Osteoblast (primary cell): ENCODE data around the gene TCAIM. TPM values are rescaled to one million over a fixed set of nuclear protein-coding genes. Genes with fewer than 3 reads are reported as not detected.

Source experiments
- DNase-seq: peaks from one replicate; pipeline ENCODE4 v3.0.0; 2011; ENCODE audit warnings: low spot score, mixed read lengths; ENCODE audit not compliant: insufficient read length; ENCODE audit errors: missing footprints
- H2AFZ ChIP-seq: 2 replicates; pipeline ENCODE4 v1.6.0; 2011; ENCODE audit warnings: mild to moderate bottlenecking, low read length
- H3K27ac ChIP-seq: 2 replicates; pipeline ENCODE4 v1.5.1; 2011; ENCODE audit warnings: mild to moderate bottlenecking, low read depth, low read length, moderate library complexity
- H3K27me3 ChIP-seq: 2 replicates; pipeline ENCODE4 v1.6.0; 2012; ENCODE audit warnings: mild to moderate bottlenecking, control low read depth, inconsistent platforms, low read length, moderate library complexity; ENCODE audit not compliant: insufficient read depth
- H3K36me3 ChIP-seq: 2 replicates; pipeline ENCODE4 v1.5.1; 2011; ENCODE audit warnings: mild to moderate bottlenecking, low read length, control low read depth, moderate library complexity; ENCODE audit not compliant: insufficient read depth
- H3K4me1 ChIP-seq: 2 replicates; pipeline ENCODE4 v1.5.1; 2011; ENCODE audit warnings: mild to moderate bottlenecking, low read length, control low read depth, moderate library complexity; ENCODE audit not compliant: insufficient read depth
- H3K4me2 ChIP-seq: 2 replicates; pipeline ENCODE4 v1.6.0; 2011; ENCODE audit warnings: mild to moderate bottlenecking, low read length; ENCODE audit not compliant: insufficient read depth
- H3K4me3 ChIP-seq: fragments of 200-600 bp; sonication (generic); 3 replicates; pipeline ENCODE4 v1.5.1; 2012; ENCODE audit warnings: mild to moderate bottlenecking, low read length, inconsistent platforms; ENCODE audit not compliant: insufficient read depth
- H3K79me2 ChIP-seq: 2 replicates; pipeline ENCODE4 v1.6.0; 2012; ENCODE audit warnings: mild to moderate bottlenecking, low read length, control low read depth, inconsistent platforms; ENCODE audit not compliant: insufficient read depth
- H3K9me3 ChIP-seq: 2 replicates; pipeline ENCODE4 v1.5.1; 2011; ENCODE audit warnings: low read depth, low read length, control low read depth
- H4K20me1 ChIP-seq: 2 replicates; pipeline ENCODE4 v1.6.0; 2012; ENCODE audit warnings: mild to moderate bottlenecking, low read length, control low read depth; ENCODE audit not compliant: insufficient read depth
- total RNA-seq: library from RNA; depleted of rRNA; stranded (reverse); fragments of >200 nt; gene quantifications from 2 replicates; pipeline ENCODE4 v1.2.3, GENCODE V29; 2012
- TF ChIP-seq, protein P1 (sequence below): IDR thresholded peaks from 2 replicates; pipeline ENCODE4 v1.5.1; 2011; ENCODE audit warnings: mild to moderate bottlenecking, low read depth, low read length, moderate library complexity; ENCODE audit errors: extremely low read depth

The TCAIM gene
- total RNA-seq, 1 donor = 33.7 TPM

DNA sequence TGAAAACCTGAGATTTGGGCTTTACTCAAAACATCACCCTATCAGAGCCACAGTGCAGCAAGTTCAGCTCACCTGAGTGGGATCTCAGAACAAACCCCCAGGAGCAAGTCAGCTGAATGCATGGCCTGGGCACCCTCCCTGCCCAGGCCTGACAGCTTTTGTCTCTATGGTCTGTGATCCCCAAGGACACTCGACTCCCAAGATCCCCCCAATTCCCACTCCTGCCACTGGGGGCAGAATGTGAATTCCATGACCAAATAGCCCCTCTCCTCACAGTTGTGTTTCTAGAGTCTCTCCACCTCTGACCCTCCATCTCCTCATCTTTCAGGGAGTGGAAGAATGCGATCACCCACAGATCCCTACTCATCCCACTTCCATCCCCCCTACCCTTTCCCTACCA, 80.0 kb downstream of the TCAIM start:
- no peaks in the 10 kb centered on the region for H3K79me2 ChIP-seq
- no peaks in the 10 kb centered on the region for H3K4me1 ChIP-seq
- H3K9me3 ChIP-seq = no peaks in the 10 kb centered on the region
- H3K4me2 ChIP-seq = no peak overlapping the region
- H3K4me3 ChIP-seq = no peak overlapping the region
- H3K27me3 ChIP-seq = peaks cover 4% of the 10 kb centered on the region
- TF ChIP-seq, protein P1, sequence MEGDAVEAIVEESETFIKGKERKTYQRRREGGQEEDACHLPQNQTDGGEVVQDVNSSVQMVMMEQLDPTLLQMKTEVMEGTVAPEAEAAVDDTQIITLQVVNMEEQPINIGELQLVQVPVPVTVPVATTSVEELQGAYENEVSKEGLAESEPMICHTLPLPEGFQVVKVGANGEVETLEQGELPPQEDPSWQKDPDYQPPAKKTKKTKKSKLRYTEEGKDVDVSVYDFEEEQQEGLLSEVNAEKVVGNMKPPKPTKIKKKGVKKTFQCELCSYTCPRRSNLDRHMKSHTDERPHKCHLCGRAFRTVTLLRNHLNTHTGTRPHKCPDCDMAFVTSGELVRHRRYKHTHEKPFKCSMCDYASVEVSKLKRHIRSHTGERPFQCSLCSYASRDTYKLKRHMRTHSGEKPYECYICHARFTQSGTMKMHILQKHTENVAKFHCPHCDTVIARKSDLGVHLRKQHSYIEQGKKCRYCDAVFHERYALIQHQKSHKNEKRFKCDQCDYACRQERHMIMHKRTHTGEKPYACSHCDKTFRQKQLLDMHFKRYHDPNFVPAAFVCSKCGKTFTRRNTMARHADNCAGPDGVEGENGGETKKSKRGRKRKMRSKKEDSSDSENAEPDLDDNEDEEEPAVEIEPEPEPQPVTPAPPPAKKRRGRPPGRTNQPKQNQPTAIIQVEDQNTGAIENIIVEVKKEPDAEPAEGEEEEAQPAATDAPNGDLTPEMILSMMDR = peak; percentile 37
- DNase-seq = no peak
- H2AFZ ChIP-seq = no peak overlapping the region
- no peaks in the 10 kb centered on the region for H4K20me1 ChIP-seq
- H3K27ac ChIP-seq = no peak overlapping the region
- H3K36me3 ChIP-seq = no peaks in the 10 kb centered on the region

DNA sequence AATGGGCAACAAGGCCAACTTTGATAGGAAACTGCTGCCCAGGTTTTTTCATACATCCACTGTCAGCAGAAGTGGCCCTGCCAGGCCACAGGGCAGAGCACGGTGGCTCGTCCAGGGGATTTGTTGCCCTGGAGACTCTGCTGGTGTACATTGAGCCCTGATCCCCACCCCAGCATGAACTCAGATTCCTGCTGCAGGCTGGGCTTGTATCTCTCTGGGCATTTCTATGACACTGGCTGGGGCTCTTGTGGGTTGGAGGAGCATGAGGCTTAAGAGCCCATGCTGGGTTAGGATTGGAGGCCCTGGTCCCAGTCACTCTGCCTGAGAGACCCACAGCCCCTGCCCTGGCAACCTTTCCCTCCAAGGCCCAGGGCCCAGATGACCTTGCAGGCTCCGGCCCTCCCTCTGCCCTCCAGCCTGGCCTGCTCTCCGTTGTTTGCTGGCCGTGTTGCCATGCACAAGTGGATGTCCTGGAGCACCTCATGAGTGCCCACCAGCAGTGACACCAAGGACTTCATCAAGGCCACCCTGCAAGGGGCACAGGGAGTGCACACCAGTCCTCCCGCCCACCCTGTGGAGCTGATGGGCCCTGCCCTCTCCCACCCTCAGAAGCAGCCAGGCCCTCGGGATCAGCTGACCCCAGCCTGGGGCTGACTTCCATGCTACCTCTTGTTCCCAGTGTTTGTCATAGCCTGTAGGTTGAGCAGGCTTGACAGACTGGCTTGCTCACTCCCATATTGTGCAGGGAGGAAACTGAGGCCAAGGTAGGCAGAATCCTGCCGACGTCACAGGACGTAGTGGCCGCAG, 80.8 kb downstream of the TCAIM start:
- no peaks in the 10 kb centered on the region for H3K4me1 ChIP-seq
- peaks cover 4% of the 10 kb centered on the region for H3K27me3 ChIP-seq
- H3K9me3 ChIP-seq = no peaks in the 10 kb centered on the region
- no peaks in the 10 kb centered on the region for H3K36me3 ChIP-seq
- DNase-seq = no peak
- no peak overlapping the region for H3K4me2 ChIP-seq
- H3K27ac ChIP-seq = no peak overlapping the region
- no peaks in the 10 kb centered on the region for H3K79me2 ChIP-seq
- no peak overlapping the region for H2AFZ ChIP-seq
- H3K4me3 ChIP-seq = no peak overlapping the region
- no peaks in the 10 kb centered on the region for H4K20me1 ChIP-seq
- TF ChIP-seq, protein P1 = no peak

DNA sequence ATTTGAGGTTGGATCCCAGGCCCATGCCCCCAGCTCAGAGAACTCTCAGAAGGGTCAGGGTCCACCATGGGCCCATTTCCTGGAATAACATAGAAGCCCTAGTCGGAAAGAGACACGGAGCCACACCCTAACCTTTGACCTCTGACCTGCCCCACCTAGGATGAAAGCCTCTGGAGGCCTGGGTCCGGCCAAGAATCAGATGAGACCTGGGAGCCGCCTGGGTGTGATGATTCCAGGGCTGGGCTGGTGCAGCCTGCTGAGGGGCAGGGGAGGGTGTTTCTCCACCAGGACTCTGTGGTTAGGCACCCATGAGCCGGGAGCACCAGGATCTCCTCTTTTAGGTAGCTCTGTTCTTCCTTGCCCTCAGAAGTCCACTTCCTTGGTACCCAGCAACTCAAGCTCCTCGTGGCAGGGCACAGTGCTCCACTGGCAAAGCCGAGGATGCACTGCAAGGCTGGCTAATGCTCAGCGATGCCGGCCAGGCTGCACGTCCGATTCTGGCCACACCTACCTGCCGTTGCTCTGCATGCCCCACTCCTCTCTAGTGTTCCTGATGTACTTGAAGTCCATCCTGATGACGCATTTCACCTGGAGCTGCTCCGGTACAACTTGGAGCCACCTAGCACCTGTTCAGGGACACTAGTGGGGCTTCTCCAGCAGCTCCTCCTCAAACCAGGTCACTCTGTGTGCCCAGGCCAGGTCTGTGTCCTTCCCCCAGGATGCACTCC, 81.5 kb downstream of the TCAIM start:
- Histone ChIP-seq H3K36me3 (no peaks in the 10 kb centered on the region), H4K20me1 (no peaks in the 10 kb centered on the region), H3K9me3 (no peaks in the 10 kb centered on the region), H3K27me3 (peaks cover 4% of the 10 kb centered on the region), H2AFZ (no peak overlapping the region), H3K4me1 (no peaks in the 10 kb centered on the region), H3K4me3 (no peak overlapping the region), H3K27ac (no peak overlapping the region), H3K79me2 (no peaks in the 10 kb centered on the region), H3K4me2 (no peak overlapping the region)
- no peak for DNase-seq
- TF ChIP-seq, protein P1 = no peak

DNA sequence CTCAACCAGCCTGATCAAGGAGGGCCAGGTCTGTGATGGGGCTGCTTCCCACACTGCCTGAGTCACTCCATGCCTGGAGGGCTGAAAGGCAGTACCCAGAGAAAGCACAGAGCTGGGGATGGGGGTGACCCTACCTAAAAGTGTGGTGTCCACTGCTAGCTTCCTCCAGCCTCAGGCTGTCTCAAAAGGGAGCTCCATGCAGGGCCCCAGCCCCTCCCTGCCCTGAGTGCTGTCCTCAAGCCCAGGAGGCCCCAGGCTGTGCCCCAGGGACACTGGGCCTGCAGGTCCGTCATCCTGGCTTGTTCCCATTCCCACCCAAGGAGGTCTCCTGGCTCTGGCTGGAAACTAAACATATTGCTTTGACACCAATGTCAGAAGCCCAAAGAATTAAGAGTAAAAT, 82.1 kb downstream of the TCAIM start:
- TF ChIP-seq, protein P1 = no peak
- Histone ChIP-seq H2AFZ (no peak overlapping the region), H3K4me1 (no peaks in the 10 kb centered on the region), H3K36me3 (no peaks in the 10 kb centered on the region), H4K20me1 (no peaks in the 10 kb centered on the region), H3K27me3 (peaks cover 4% of the 10 kb centered on the region), H3K4me3 (no peak overlapping the region), H3K9me3 (no peaks in the 10 kb centered on the region), H3K79me2 (no peaks in the 10 kb centered on the region), H3K4me2 (no peak overlapping the region), H3K27ac (no peak overlapping the region)
- no peak for DNase-seq
